Spleen (tissue), 11 donors: Measurements from ENCODE around the gene TMEM132D. TPM values are rescaled to one million over a fixed set of nuclear protein-coding genes. Genes with fewer than 3 reads are reported as not detected.

Experiments used
- DNase-seq: peaks from one replicate; pipeline ENCODE4 v3.0.0-alpha.2; 2020
- H3K27ac ChIP-seq, 8 donors: fragments of 200-600 bp; sonication (generic) in 7 of 8; 1 replicate in 4 of 8; 2 replicates in 4 of 8; pipeline versions ENCODE4 v1.5.0 to v1.8.0; 2016 to 2021; ENCODE audit warnings: inconsistent platforms in 4 of 8, mild to moderate bottlenecking in 4 of 8, moderate library complexity in 1 of 8
- H3K27me3 ChIP-seq, 7 donors: fragments of 200-600 bp; sonication (generic) in 6 of 7; replicated peaks in 1 of 7; 1 replicate in 4 of 7; 2 replicates in 3 of 7; pipeline versions ENCODE4 v1.5.0 to v1.8.0; 2016 to 2021; ENCODE audit warnings: inconsistent platforms in 3 of 7, mild to moderate bottlenecking in 1 of 7
- H3K36me3 ChIP-seq, 6 donors: fragments of 200-600 bp; sonication (generic) in 5 of 6; 1 replicate in 4 of 6; 2 replicates in 2 of 6; pipeline versions ENCODE4 v1.5.0 to v1.8.0; 2016 to 2021; ENCODE audit warnings: inconsistent platforms in 2 of 6
- H3K4me1 ChIP-seq, 6 donors: fragments of 200-600 bp; sonication (generic) in 5 of 6; 1 replicate in 3 of 6; 2 replicates in 3 of 6; pipeline versions ENCODE4 v1.5.0 to v1.8.0; 2016 to 2021; ENCODE audit warnings: inconsistent platforms in 3 of 6
- H3K4me3 ChIP-seq, 8 donors: fragments of 200-600 bp; sonication (generic) in 7 of 8; 1 replicate in 4 of 8; 2 replicates in 4 of 8; pipeline versions ENCODE4 v1.5.0 to v1.8.0; 2016 to 2021; ENCODE audit warnings: inconsistent platforms in 4 of 8, mild to moderate bottlenecking in 4 of 8, moderate library complexity in 2 of 8
- H3K9me3 ChIP-seq, 8 donors: fragments of 200-600 bp; sonication (generic) in 7 of 8; 1 replicate in 4 of 8; 2 replicates in 4 of 8; pipeline versions ENCODE4 v1.5.0 to v1.8.0; 2016 to 2021; ENCODE audit warnings: inconsistent platforms in 4 of 8
- POLR2A ChIP-seq, 3 donors: fragments of 450-650 bp; IDR thresholded peaks; one replicate each; pipeline ENCODE4 v1.5.1; 2017; ENCODE audit warnings: antibody characterized with exemption in 3 of 3, mild to moderate bottlenecking in 1 of 3
- POLR2AphosphoS5 ChIP-seq, 3 donors: sonication (generic); formaldehyde crosslinking; IDR thresholded peaks; one replicate each; pipeline ENCODE4 v1.5.1; 2017; ENCODE audit warnings: antibody characterized with exemption in 3 of 3
- WGBS, 5 donors: extraction: QIAGEN DNeasy Blood & Tissue Kit in 3 of 5; methylation state at CpG; one replicate each; pipeline versions ENCODE4 v1.1.5 to v1.1.7; 2013 to 2018; 5-methylcytosine and 5-hydroxymethylcytosine counted together
- intact Hi-C: fragments of 100-400 bp; cut with DNase I; formaldehyde crosslinking; loops from one replicate; pipeline ENCODE4 v1.15.0; 2023; ENCODE audit warnings: low total_unique reads
- polyA plus RNA-seq, 3 donors: library from polyadenylated mRNA; stranded (reverse); fragments of 200-250 nt; gene quantifications; one replicate each; pipeline ENCODE4 v1.2.1, GENCODE V29; 2013
- total RNA-seq, 7 donors: library from RNA; depleted of rRNA in 3 of 7; stranded (reverse); fragments of >200 nt in 3 of 7; fragmentation: NEBNext Ultra II Directional in 4 of 7; extraction: Animal tissue kit (Norgen Biotek cat#: 25700) in 4 of 7; gene quantifications; one replicate each; pipeline versions ENCODE4 v1.1.0 to v1.2.1, GENCODE V29; 2016 to 2021
- TF ChIP-seq, protein P1 (sequence below), 11 experiments: fragments of 200-600 bp in 7 of 11; fragments of 450-650 bp in 4 of 11; sonication (generic) in 4 of 11; IDR thresholded peaks in 8 of 11; conservative IDR thresholded peaks in 3 of 11; 1 replicate in 7 of 11; 2 replicates in 4 of 11; pipeline versions ENCODE4 v1.4.0 to v1.8.0; 2016 to 2021; ENCODE audit warnings: antibody characterized with exemption in 11 of 11, inconsistent platforms in 4 of 11, mild to moderate bottlenecking in 1 of 11
- donor health status: healthy with polysubstance abuse.
- donor health status: DM: no; HTN: no; CAD: no; lungs with moderate emphysema.
- donor health status: DM: no; HTN: no; CAD: no.
- donor health status: Bipolar disorder and iron deficiency.
- donor health status: healthy.
- donor health status: DM: no; HTN: no; CAD: no.
- donor health status: DM: yes; HTN: yes; CAD: no.

The TMEM132D gene
- total and polyA plus RNA-seq, 10 donors, result 0.03 TPM; not detected in 9

DNA sequence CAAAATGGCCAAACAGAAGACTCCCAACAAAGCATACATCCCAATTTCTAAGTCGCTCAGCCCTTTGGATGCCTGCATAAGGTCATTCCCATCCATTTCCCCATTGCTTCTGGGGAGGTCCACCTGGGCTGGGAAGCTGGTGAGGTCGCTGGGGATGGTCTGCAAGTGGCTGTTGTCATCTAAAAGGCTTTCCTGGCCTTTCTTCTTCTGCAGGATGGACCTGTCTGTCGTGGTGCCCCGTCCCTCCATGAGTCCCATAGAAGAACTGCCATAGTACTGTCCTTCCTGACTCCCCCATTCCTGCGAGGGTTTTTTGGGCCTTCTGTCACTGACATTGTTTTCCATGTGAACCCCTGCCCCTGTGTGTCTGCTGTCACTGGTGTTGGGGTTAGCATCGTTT lies 829.4 kb downstream of the TMEM132D start:
- WGBS, 5 donors, result 72 to 82% (median 78%) methylated on average over 6 of the region's 6 CpGs
- intact Hi-C loops, result no loop called here
- Histone ChIP-seq H3K4me1 (no peaks in the 10 kb centered on the region), H3K27ac (no peak overlapping the region), H3K4me3 (no peak overlapping the region), H3K27me3 (peaks cover 0 to 6% (median 0%) of the 10 kb centered on the region in 7 donors), H3K36me3 (no peaks in the 10 kb centered on the region), H3K9me3 (no peaks in the 10 kb centered on the region)
- no peak for DNase-seq
- TF ChIP-seq POLR2AphosphoS5 (IDR thresholded peaks at IDR 0.05) (no peak), POLR2A (IDR thresholded peaks at IDR 0.05) (no peak)
- TF ChIP-seq, protein P1, sequence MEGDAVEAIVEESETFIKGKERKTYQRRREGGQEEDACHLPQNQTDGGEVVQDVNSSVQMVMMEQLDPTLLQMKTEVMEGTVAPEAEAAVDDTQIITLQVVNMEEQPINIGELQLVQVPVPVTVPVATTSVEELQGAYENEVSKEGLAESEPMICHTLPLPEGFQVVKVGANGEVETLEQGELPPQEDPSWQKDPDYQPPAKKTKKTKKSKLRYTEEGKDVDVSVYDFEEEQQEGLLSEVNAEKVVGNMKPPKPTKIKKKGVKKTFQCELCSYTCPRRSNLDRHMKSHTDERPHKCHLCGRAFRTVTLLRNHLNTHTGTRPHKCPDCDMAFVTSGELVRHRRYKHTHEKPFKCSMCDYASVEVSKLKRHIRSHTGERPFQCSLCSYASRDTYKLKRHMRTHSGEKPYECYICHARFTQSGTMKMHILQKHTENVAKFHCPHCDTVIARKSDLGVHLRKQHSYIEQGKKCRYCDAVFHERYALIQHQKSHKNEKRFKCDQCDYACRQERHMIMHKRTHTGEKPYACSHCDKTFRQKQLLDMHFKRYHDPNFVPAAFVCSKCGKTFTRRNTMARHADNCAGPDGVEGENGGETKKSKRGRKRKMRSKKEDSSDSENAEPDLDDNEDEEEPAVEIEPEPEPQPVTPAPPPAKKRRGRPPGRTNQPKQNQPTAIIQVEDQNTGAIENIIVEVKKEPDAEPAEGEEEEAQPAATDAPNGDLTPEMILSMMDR (IDR thresholded peaks at IDR 0.05 in 8 of 11, conservative IDR thresholded peaks at IDR 0.05 in 3 of 11), result no peak

DNA sequence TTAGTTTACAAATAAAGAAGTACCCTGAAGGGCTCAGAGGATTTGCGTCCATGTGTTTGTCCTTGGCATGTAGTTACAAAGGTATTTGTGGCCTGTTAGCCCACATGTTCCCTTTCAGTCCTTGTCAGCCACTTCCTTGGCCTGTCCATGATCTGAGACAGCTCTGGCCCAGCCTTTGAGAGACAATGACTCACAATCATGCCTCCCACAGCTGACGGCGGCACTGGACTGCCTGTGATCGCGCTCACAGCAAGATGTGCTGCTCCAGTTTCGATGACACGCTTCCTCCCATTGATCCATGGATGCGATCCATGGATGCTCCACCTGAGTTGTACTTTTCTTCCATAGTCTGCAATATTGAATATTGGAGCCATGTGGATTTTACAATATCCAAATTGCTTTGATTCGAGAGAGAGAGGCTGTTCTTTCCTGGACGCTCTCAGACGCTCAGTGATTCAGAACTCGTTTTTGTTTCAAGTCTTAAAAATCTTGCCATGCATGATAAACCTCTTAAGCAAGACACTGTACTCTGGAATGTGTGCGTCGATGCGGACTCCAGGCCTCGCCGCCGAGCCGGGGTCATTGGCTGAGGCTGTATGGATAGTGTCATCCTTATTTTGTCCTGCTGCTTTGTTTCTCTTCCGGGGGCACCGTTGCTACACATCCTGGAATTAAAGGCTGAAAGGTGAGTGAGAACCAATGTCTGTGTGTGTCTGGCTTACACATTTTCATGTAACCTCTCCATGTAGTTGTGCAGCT lies 830.5 kb downstream of the TMEM132D start:
- H3K36me3 ChIP-seq, result no peaks in the 10 kb centered on the region
- H3K27me3 ChIP-seq, result peaks cover 0 to 12% (median 0%) of the 10 kb centered on the region in 7 donors
- DNase-seq, result no peak
- no peak overlapping the region for H3K4me3 ChIP-seq
- TF ChIP-seq, protein P1 (IDR thresholded peaks at IDR 0.05 in 8 of 11, conservative IDR thresholded peaks at IDR 0.05 in 3 of 11), result no peak
- TF ChIP-seq POLR2A (IDR thresholded peaks at IDR 0.05) (no peak), POLR2AphosphoS5 (IDR thresholded peaks at IDR 0.05) (no peak)
- H3K9me3 ChIP-seq, result no peaks in the 10 kb centered on the region
- H3K27ac ChIP-seq, result no peak overlapping the region
- intact Hi-C loops, result no loop called here
- 88 to 95% (median 91%) methylated on average over 21 of the region's 21 CpGs for WGBS, 5 donors
- no peaks in the 10 kb centered on the region for H3K4me1 ChIP-seq

DNA sequence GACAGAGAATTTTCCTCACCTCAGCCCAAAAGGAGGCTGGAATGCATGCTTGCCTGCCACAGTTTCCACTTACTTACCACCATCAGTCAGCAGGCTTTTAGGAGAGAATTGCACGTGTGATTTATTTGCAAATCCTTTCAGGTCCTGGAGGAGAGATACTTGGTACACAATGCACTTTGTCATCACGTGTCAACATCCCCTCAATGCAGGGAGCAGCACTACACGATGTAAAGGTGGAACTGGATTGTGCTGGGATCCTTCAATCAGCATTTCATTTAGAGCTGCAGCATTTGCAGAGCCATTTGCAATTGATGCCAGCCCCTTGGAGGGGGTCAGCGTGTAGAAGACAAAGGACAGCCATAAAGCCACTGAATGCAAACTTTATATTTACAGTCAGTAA lies 832.5 kb downstream of the TMEM132D start:
- H3K4me1 ChIP-seq, result no peaks in the 10 kb centered on the region
- no peak overlapping the region for H3K27ac ChIP-seq
- H3K4me3 ChIP-seq, result no peak overlapping the region
- H3K27me3 ChIP-seq, result peaks cover 0 to 17% (median 0%) of the 10 kb centered on the region in 7 donors
- TF ChIP-seq POLR2AphosphoS5 (IDR thresholded peaks at IDR 0.05) (no peak), POLR2A (IDR thresholded peaks at IDR 0.05) (no peak)
- TF ChIP-seq, protein P1 (IDR thresholded peaks at IDR 0.05 in 8 of 11, conservative IDR thresholded peaks at IDR 0.05 in 3 of 11), result no peak
- H3K9me3 ChIP-seq, result no peaks in the 10 kb centered on the region
- intact Hi-C loops, result no loop called here
- no peak for DNase-seq
- no peaks in the 10 kb centered on the region for H3K36me3 ChIP-seq
- WGBS, 5 donors, result 27 to 46% (median 31%) methylated on average over 4 of the region's 4 CpGs

DNA sequence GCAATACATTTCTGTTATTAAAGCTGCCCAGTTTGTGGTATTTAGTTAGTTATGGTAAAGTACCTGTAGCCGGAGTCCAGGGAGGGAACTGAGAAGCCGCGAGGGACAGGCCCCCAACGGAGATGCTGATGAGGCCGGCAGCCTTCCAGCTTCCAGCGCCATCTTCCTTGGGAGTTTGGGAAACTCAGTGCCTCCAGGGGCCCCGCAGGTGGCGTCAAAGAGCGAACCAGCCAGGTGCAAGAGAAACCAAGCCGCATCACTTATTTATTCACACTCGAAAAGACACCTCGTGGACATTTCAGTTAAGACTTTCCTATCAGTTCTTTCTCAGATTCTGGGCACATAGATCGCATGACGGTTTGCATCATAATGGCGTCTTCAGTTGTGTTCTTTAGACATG lies 833.9 kb downstream of the TMEM132D start:
- Histone ChIP-seq H3K27me3 (peaks cover 0 to 21% (median 0%) of the 10 kb centered on the region in 7 donors), H3K4me1 (no peaks in the 10 kb centered on the region), H3K9me3 (no peaks in the 10 kb centered on the region), H3K4me3 (no peak overlapping the region), H3K27ac (no peak overlapping the region), H3K36me3 (no peaks in the 10 kb centered on the region)
- intact Hi-C loops, result no loop called here
- DNase-seq, result no peak
- TF ChIP-seq POLR2AphosphoS5 (IDR thresholded peaks at IDR 0.05) (no peak), POLR2A (IDR thresholded peaks at IDR 0.05) (no peak)
- TF ChIP-seq, protein P1 (IDR thresholded peaks at IDR 0.05 in 8 of 11, conservative IDR thresholded peaks at IDR 0.05 in 3 of 11), result no peak
- 32 to 71% (median 35%) methylated on average over 12 to 15 of the region's 15 CpGs for WGBS, 5 donors
